Vagina (tissue), 2 donors: ENCODE data around the gene MESP2. TPM values are rescaled to one million over a fixed set of nuclear protein-coding genes. Genes with fewer than 3 reads are reported as not detected.
A peak's percentile ranks its signal among the peaks of the same experiment; 100 is the strongest.

ENCODE experiments used
- DNase-seq, 2 donors: peaks; one replicate each; pipeline ENCODE4 v3.0.0-alpha.2; 2017; ENCODE audit errors: extremely low spot score in 2 of 2
- H3K27ac ChIP-seq: fragments of 200-600 bp; sonication (generic); one replicate; pipeline ENCODE4 v1.5.1; 2019
- H3K27me3 ChIP-seq: fragments of 200-600 bp; sonication (generic); one replicate; pipeline ENCODE4 v1.5.1; 2019
- H3K36me3 ChIP-seq, 2 donors: fragments of 200-600 bp; sonication (generic); one replicate each; pipeline ENCODE4 v1.5.1; 2017 to 2019
- H3K4me1 ChIP-seq: fragments of 200-600 bp; sonication (generic); one replicate; pipeline ENCODE4 v1.5.1; 2019
- H3K4me3 ChIP-seq, 2 donors: fragments of 200-600 bp; sonication (generic); 1 replicate in 1 of 2; 2 replicates in 1 of 2; pipeline ENCODE4 v1.5.1; 2016 to 2019
- H3K9me3 ChIP-seq: fragments of 200-600 bp; sonication (generic); one replicate; pipeline ENCODE4 v1.5.1; 2019
- POLR2A ChIP-seq, 2 donors: fragments of 450-650 bp; IDR thresholded peaks; one replicate each; pipeline ENCODE4 v1.6.1; 2017; ENCODE audit warnings: antibody characterized with exemption in 2 of 2, mild to moderate bottlenecking in 2 of 2, moderate library complexity in 2 of 2
- POLR2AphosphoS5 ChIP-seq, 2 donors: sonication (generic); formaldehyde crosslinking; IDR thresholded peaks; one replicate each; pipeline ENCODE4 v1.9.0; 2017; ENCODE audit warnings: antibody characterized with exemption in 2 of 2, mild to moderate bottlenecking in 2 of 2, low read depth in 1 of 2; ENCODE audit not compliant: insufficient read depth in 1 of 2
- intact Hi-C: fragments of 100-400 bp; cut with DNase I; formaldehyde crosslinking; loops from one replicate; pipeline ENCODE4 v1.15.1; 2023
- total RNA-seq: library from RNA; depleted of rRNA; stranded (reverse); fragments of >200 nt; gene quantifications from one replicate; pipeline ENCODE4 v1.2.3, GENCODE V29; 2016
- TF ChIP-seq, protein P1 (sequence below), 3 experiments: fragments of 450-650 bp in 2 of 3; fragments of 200-600 bp in 1 of 3; sonication (generic) in 1 of 3; IDR thresholded peaks; one replicate each; pipeline ENCODE4 v1.5.1; 2017 to 2019; ENCODE audit warnings: antibody characterized with exemption in 3 of 3, mild to moderate bottlenecking in 2 of 3, moderate library complexity in 2 of 3

Gene MESP2
- total RNA-seq, 1 donor from 2014 or later = not detected

DNA sequence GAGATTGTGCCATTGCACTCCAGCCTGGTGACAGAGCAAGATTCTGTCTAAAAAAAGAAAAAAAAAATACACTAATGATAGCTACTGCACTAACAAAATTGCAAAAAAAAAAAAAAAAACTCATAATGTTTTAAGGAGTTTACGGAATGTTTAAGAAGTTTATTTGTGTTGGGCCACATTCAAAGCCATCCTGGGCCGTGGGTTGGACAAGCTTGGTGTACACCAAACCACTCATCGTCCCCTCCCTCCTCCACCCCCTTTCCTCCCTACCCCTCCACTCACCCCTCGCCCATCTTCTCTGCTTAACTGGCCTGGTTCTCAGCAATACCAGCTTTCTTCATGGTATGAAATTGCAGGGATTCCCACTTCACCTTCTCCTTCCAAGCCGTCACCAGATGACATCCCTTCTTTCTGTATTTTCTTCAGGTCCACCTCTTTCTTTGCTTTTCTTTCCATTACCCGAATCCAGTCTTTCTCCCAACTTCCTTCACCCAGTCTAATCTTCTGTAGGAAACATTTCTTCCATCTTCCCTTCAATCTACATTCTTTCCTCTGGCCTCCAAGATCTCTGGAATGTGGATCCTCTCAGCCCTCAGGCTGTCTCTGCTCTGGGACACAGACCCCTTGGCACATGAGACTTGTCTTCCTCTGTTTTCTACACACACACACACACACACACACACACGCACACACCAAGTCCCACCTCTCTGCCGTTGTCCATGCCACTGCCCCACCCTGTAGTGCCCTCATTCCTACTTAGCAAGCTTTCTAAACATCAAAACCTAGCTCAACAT lies 21.6 kb upstream of the MESP2 start:
- H3K27me3 ChIP-seq = no peaks in the 10 kb centered on the region
- intact Hi-C loops = no loop called here
- H3K36me3 ChIP-seq = no peaks in the 10 kb centered on the region
- no peaks in the 10 kb centered on the region for H3K9me3 ChIP-seq
- no peak overlapping the region for H3K27ac ChIP-seq
- no peak overlapping the region for H3K4me3 ChIP-seq
- TF ChIP-seq, protein P1, sequence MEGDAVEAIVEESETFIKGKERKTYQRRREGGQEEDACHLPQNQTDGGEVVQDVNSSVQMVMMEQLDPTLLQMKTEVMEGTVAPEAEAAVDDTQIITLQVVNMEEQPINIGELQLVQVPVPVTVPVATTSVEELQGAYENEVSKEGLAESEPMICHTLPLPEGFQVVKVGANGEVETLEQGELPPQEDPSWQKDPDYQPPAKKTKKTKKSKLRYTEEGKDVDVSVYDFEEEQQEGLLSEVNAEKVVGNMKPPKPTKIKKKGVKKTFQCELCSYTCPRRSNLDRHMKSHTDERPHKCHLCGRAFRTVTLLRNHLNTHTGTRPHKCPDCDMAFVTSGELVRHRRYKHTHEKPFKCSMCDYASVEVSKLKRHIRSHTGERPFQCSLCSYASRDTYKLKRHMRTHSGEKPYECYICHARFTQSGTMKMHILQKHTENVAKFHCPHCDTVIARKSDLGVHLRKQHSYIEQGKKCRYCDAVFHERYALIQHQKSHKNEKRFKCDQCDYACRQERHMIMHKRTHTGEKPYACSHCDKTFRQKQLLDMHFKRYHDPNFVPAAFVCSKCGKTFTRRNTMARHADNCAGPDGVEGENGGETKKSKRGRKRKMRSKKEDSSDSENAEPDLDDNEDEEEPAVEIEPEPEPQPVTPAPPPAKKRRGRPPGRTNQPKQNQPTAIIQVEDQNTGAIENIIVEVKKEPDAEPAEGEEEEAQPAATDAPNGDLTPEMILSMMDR (IDR thresholded peaks at IDR 0.05) = no peak
- TF ChIP-seq POLR2A (IDR thresholded peaks at IDR 0.05) = no peak
- TF ChIP-seq POLR2AphosphoS5 (IDR thresholded peaks at IDR 0.05; ENCODE audit: insufficient read depth in 1 of 2, low read depth in 1 of 2) = no peak
- peaks cover 15% of the 10 kb centered on the region for H3K4me1 ChIP-seq
- no peak for DNase-seq

DNA sequence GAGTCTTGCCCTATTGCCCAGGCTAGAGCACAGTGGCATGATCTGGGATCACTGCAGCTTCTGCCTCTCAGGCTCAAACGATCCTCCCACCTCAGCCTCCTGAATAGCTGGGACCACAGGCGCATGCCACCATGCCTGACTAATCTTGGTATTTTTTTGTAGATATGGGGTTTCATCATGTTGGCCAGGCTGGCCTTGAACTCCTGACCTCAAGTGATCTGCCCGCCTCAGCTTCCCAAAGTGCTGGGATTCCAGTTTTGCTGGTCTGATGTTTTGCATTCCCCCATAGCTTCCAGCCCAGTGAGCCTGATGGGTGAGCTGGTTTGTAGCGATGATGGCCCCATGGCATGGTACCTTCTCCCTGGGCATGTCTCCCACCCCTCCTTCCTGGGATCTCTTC lies 20.4 kb upstream of the MESP2 start:
- intact Hi-C loops = no loop called here

DNA sequence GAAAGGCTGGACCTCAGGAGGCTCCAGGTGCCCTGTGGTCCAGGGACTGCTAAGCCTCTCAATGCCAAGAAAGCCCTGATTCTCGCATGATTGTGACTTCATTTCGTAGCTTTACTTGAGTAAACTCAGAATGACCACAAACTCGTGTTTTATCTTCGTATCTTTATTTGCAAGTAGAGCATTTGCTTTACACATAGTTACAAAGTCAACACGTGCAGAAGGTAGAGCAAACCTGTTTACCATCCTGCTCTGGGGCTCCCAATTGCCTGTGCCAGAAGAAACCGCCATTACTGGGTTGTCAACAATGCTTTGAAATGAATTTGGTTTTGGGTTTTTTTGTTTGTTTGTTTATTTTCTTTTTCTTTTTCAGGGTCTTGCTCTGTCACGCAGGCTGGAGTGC lies 19.2 kb upstream of the MESP2 start:
- H3K27ac ChIP-seq = no peak overlapping the region
- DNase-seq = no peak
- intact Hi-C loops = no loop called here

More for the DNA sequence above, 20.4 kb upstream of the MESP2 start:
- H3K36me3 ChIP-seq = no peaks in the 10 kb centered on the region
- peaks cover 11% of the 10 kb centered on the region for H3K4me1 ChIP-seq
- H3K27me3 ChIP-seq = no peaks in the 10 kb centered on the region
- TF ChIP-seq POLR2A (IDR thresholded peaks at IDR 0.05) (no peak), POLR2AphosphoS5 (IDR thresholded peaks at IDR 0.05; ENCODE audit: insufficient read depth in 1 of 2, low read depth in 1 of 2) (no peak)
- no peak overlapping the region for H3K27ac ChIP-seq
- H3K4me3 ChIP-seq = no peak overlapping the region
- no peak for DNase-seq
- H3K9me3 ChIP-seq = no peaks in the 10 kb centered on the region

DNA sequence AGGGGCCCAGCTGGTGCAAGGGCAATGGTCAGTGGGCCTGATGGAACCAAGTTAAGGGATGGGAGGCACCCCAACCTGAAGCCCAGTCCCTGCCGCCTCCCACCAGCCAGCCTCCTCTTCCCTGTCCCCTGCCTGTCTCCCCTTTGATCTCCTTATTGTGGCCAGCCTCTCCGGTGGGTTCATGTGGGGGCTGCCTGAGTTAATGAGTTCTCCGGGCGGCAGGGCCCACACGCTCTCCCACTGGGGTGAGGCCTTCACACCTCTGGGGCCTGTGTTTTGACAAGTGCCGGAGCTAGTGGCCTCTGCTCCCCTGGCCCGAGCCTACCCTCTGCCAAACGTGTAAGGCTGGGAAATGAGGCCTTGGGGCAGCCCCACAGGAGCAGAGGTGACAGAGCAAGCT lies 17.8 kb upstream of the MESP2 start:
- intact Hi-C loops = no loop called here
- TF ChIP-seq, protein P1 (IDR thresholded peaks at IDR 0.05) = no peak
- TF ChIP-seq POLR2A (IDR thresholded peaks at IDR 0.05) = no peak
- no peak for TF ChIP-seq POLR2AphosphoS5 (IDR thresholded peaks at IDR 0.05; ENCODE audit: insufficient read depth in 1 of 2, low read depth in 1 of 2)
- Histone ChIP-seq H3K27ac (no peak overlapping the region), H3K27me3 (no peaks in the 10 kb centered on the region), H3K36me3 (no peaks in the 10 kb centered on the region), H3K4me3 (no peak overlapping the region), H3K9me3 (no peaks in the 10 kb centered on the region), H3K4me1 (peaks cover 18% of the 10 kb centered on the region)
- no peak for DNase-seq

More for the DNA sequence above, 19.2 kb upstream of the MESP2 start:
- Histone ChIP-seq H3K4me3 (no peak overlapping the region), H3K27me3 (no peaks in the 10 kb centered on the region), H3K36me3 (no peaks in the 10 kb centered on the region), H3K4me1 (peaks cover 16% of the 10 kb centered on the region), H3K9me3 (no peaks in the 10 kb centered on the region)
- TF ChIP-seq, protein P1 (IDR thresholded peaks at IDR 0.05) = no peak
- no peak for TF ChIP-seq POLR2AphosphoS5 (IDR thresholded peaks at IDR 0.05; ENCODE audit: insufficient read depth in 1 of 2, low read depth in 1 of 2)
- no peak for TF ChIP-seq POLR2A (IDR thresholded peaks at IDR 0.05)

DNA sequence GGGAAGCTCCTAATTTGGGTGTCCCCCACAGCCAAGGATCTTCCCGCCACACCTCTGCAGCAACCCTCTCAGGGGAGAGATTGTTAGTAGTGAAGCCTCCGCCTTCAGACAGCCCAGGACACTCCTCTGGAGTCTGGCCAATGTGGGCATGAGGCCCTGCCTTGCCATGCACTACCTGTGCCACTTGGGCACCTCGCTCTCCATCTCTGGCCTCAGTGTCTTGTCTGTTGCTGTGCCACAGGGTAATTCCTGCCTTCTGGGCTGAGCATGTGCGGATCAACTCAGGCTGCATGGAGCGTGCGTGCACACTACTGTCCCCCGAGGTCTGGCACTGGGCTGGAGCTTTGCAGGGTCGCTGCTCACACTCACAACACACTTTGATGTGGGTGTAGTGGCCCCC lies 17.2 kb upstream of the MESP2 start:
- no peak overlapping the region for H3K27ac ChIP-seq
- intact Hi-C loops = no loop called here
- TF ChIP-seq, protein P1 (IDR thresholded peaks at IDR 0.05) = no peak
- TF ChIP-seq POLR2AphosphoS5 (IDR thresholded peaks at IDR 0.05; ENCODE audit: insufficient read depth in 1 of 2, low read depth in 1 of 2) (no peak), POLR2A (IDR thresholded peaks at IDR 0.05) (no peak)
- H3K4me3 ChIP-seq = no peak overlapping the region
- no peaks in the 10 kb centered on the region for H3K9me3 ChIP-seq
- peaks cover 18% of the 10 kb centered on the region for H3K4me1 ChIP-seq
- no peaks in the 10 kb centered on the region for H3K36me3 ChIP-seq
- no peaks in the 10 kb centered on the region for H3K27me3 ChIP-seq
- DNase-seq = peak in 1 of 2 donors; percentile 83
